Activated naive CD4-positive, alpha-beta T cell treated with anti-CD3 and anti-CD28 coated beads for 36 hours (primary cell): ENCODE measurements around the gene CCDC88A. TPM values are rescaled to one million over a fixed set of nuclear protein-coding genes. Genes with fewer than 3 reads are reported as not detected.
"Not testable (repeated sequence)": the region's sequence is repeated elsewhere in the genome, so short reads cannot be mapped to it uniquely, and the experiment has no call there.

Experiments used
- CTCF ChIA-PET: fragments of 350-600 bp; sonication (Branson Sonifier 250); formaldehyde crosslinking; loops from one replicate; lab custom pipeline; 2021; ENCODE audit warnings: antibody characterized with exemption; lab: Charles Lee
- DNase-seq: peaks from one replicate; pipeline ENCODE4 v3.0.0-alpha.2; 2020
- H3K27ac Mint-ChIP-seq: one replicate; pipeline ENCODE4 v1.8.0; 2021; ENCODE audit warnings: mild to moderate bottlenecking, mixed read lengths
- H3K27me3 Mint-ChIP-seq: one replicate; pipeline ENCODE4 v1.8.0; 2021; ENCODE audit warnings: low read depth, mixed read lengths
- H3K36me3 Mint-ChIP-seq: one replicate; pipeline ENCODE4 v1.8.0; 2021; ENCODE audit warnings: low read depth, mixed read lengths
- H3K4me1 Mint-ChIP-seq: one replicate; pipeline ENCODE4 v1.8.0; 2021; ENCODE audit warnings: low read depth, mixed read lengths
- H3K4me3 Mint-ChIP-seq: one replicate; pipeline ENCODE4 v1.8.0; 2021; ENCODE audit warnings: mild to moderate bottlenecking, moderate library complexity, mixed read lengths
- H3K9me3 Mint-ChIP-seq: one replicate; pipeline ENCODE4 v1.8.0; 2021; ENCODE audit warnings: mixed read lengths
- intact Hi-C: fragments of 100-400 bp; cut with micrococcal nuclease; formaldehyde crosslinking; loops from one replicate; pipeline ENCODE4 v1.15.1; 2023
- total RNA-seq, 2 experiments: library from RNA; stranded (reverse); gene quantifications; one replicate each; pipeline ENCODE4 v1.2.3, GENCODE V29; 2021

The CCDC88A gene
- total RNA-seq, 2 experiments from 2014 or later, result 9.7 to 10.7 TPM

GRCh38 chr2:55361465-55362189 lies 58.0 kb downstream of the CCDC88A start:
- DNase-seq, result no peak
- H3K27ac Mint-ChIP-seq, result no peak overlapping the region
- H3K27me3 Mint-ChIP-seq, result no peaks in the 10 kb centered on the region
- no peaks in the 10 kb centered on the region for H3K9me3 Mint-ChIP-seq
- CTCF ChIA-PET, result interaction anchor here (1.2 kb wide), 1 partner anchor 143 kb away, joined by 3 read pairs; no protein-coding TSS in a partner anchor
- no peaks in the 10 kb centered on the region for H3K36me3 Mint-ChIP-seq
- no peak overlapping the region for H3K4me3 Mint-ChIP-seq
- H3K4me1 Mint-ChIP-seq, result no peaks in the 10 kb centered on the region
- intact Hi-C loops, result no loop called here

DNA sequence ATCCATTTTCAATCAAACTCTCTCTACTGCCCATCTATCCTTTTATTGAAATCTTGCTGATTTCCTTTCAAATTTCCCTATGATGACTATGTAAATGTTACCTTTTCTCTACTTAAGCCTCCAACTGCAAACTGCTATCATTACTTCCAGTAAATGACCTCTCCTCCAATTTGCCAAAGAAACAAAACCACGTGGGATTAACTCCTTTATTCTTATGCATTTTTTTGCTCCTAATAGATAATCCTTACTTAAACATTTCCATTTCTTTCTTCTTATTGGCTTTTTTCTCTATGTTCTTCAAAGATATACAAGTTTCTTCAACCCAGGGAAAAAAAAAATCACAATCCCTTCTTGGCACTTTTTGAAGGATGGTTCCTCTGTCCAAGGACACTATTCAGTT lies 61.2 kb downstream of the CCDC88A start:
- Mint-ChIP-seq H3K9me3 (no peaks in the 10 kb centered on the region), H3K4me1 (no peaks in the 10 kb centered on the region), H3K36me3 (no peaks in the 10 kb centered on the region), H3K27me3 (no peaks in the 10 kb centered on the region), H3K4me3 (no peak overlapping the region), H3K27ac (no peak overlapping the region)
- intact Hi-C loops, result no loop called here
- no peak for DNase-seq
- CTCF ChIA-PET, result no interaction called here

DNA sequence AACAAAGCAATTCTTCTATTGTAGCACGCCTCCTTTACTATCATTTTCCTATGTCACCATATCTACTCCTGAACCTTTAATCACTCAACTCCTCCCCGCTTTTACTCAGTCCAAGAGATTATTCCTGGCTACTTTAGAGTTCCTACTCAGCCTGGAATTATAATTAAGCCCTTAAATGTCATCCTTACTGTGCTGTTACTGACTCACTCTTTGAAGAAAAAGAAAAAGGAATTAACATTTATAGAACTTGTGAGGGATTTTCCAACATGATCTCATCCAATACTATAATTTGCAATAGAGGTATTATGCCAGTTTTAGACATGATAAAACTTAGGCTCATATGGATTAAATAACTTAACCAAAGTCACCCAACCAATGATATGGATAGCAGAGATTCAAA lies 61.7 kb downstream of the CCDC88A start:
- intact Hi-C loops, result no loop called here
- H3K36me3 Mint-ChIP-seq, result no peaks in the 10 kb centered on the region
- no peaks in the 10 kb centered on the region for H3K9me3 Mint-ChIP-seq
- no peak overlapping the region for H3K27ac Mint-ChIP-seq
- CTCF ChIA-PET, result no interaction called here
- H3K27me3 Mint-ChIP-seq, result no peaks in the 10 kb centered on the region
- H3K4me3 Mint-ChIP-seq, result no peak overlapping the region
- no peaks in the 10 kb centered on the region for H3K4me1 Mint-ChIP-seq
- no peak for DNase-seq

DNA sequence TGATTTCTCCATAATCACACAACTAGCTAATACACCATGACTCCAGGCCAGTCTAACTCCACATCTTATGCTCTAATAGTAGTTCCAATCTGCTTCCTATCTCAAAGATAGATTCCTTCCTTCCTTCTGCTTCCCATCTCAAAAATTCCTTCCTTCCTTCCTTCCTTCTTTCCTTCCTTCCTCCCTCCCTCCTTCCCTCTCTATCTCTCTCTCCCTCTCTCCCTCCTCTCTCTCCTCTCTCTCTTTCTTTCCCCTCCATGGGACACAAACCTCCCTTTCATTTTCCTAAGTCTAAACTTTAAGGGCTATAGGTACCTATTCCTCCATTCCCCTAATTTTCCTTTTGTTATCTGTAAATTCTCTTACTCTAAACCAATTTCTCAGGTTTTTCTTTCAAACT lies 62.5 kb downstream of the CCDC88A start:
- Mint-ChIP-seq H3K27me3 (no peaks in the 10 kb centered on the region), H3K4me3 (no peak overlapping the region), H3K36me3 (no peaks in the 10 kb centered on the region), H3K27ac (no peak overlapping the region), H3K9me3 (no peaks in the 10 kb centered on the region), H3K4me1 (no peaks in the 10 kb centered on the region)
- CTCF ChIA-PET, result no interaction called here
- intact Hi-C loops, result no loop called here
- DNase-seq, result no peak

GRCh38 chr2:55356136-55356535 lies 63.5 kb downstream of the CCDC88A start:
- intact Hi-C loops, H3K4me3 Mint-ChIP-seq, H3K27me3 Mint-ChIP-seq, H3K9me3 Mint-ChIP-seq, CTCF ChIA-PET, H3K4me1 Mint-ChIP-seq, H3K36me3 Mint-ChIP-seq, DNase-seq, H3K27ac Mint-ChIP-seq: not testable (repeated sequence)

- CTCF ChIA-PET, result interaction anchor here (0.7 kb wide), 1 partner anchor 395 kb away, joined by 4 read pairs; no protein-coding TSS in a partner anchor
- intact Hi-C loops, result no loop called here
- Mint-ChIP-seq H3K27me3 (no peaks in the 10 kb centered on the region), H3K4me3 (no peak overlapping the region), H3K9me3 (no peaks in the 10 kb centered on the region), H3K36me3 (no peaks in the 10 kb centered on the region), H3K27ac (no peak overlapping the region), H3K4me1 (no peaks in the 10 kb centered on the region)
- DNase-seq, result no peak
Observed at GRCh38 chr2:55355451-55355850, 64.2 kb downstream of the CCDC88A start.

DNA sequence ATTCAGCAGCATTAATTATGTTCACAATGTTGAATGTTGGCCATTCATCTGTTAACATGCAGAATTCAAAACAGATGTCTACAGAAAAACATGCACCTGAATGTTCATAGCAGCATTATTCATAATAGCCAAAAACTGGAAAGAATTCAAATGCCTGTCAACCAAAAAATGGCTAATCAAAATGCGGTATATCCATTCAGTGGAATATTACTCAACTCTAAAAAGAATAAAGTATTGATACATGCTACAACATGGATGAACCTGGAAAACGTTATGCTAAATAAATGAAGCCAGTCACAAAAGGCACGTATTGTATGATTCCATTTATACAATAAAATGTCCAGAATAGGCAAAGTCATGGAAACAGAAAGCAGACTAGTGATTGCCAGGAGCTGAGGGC lies 68.0 kb downstream of the CCDC88A start:
- H3K4me1 Mint-ChIP-seq, result no peaks in the 10 kb centered on the region

DNA sequence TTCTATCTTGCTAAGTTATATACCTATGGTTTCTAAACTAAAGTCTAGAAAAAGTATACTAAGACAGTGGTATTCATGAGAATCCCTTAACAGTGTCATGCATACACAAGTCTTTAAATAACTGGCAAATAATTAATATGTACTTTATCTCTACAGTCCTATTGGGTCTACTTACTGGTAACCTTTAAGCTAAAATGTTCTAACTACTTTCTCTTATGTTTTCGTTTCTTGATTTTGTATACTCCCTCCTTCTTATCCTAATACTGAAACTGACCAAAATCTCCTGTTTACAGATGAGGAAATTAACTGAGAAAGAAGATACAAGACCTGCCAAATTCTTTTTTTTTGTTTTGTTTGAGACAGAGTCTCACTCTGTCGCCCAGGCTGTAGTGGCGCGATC lies 74.6 kb downstream of the CCDC88A start:
- peaks cover 2% of the 10 kb centered on the region for H3K36me3 Mint-ChIP-seq
- H3K4me3 Mint-ChIP-seq, result no peak overlapping the region
- H3K27me3 Mint-ChIP-seq, result no peaks in the 10 kb centered on the region
- no peaks in the 10 kb centered on the region for H3K9me3 Mint-ChIP-seq
- no peak for DNase-seq
- no peak overlapping the region for H3K27ac Mint-ChIP-seq
- no peaks in the 10 kb centered on the region for H3K4me1 Mint-ChIP-seq
- CTCF ChIA-PET, result no interaction called here
- intact Hi-C loops, result no loop called here

More for the DNA sequence above, 68.0 kb downstream of the CCDC88A start:
- H3K27me3 Mint-ChIP-seq, result no peaks in the 10 kb centered on the region
- H3K36me3 Mint-ChIP-seq, result no peaks in the 10 kb centered on the region
- CTCF ChIA-PET, result no interaction called here
- DNase-seq, result no peak
- no peaks in the 10 kb centered on the region for H3K9me3 Mint-ChIP-seq
- H3K4me3 Mint-ChIP-seq, result no peak overlapping the region
- no peak overlapping the region for H3K27ac Mint-ChIP-seq
- intact Hi-C loops, result no loop called here

- intact Hi-C loops, result no loop called here
- DNase-seq, result no peak
- no peaks in the 10 kb centered on the region for H3K4me1 Mint-ChIP-seq
- H3K9me3 Mint-ChIP-seq, result no peaks in the 10 kb centered on the region
- no peaks in the 10 kb centered on the region for H3K27me3 Mint-ChIP-seq
- peaks cover 2% of the 10 kb centered on the region for H3K36me3 Mint-ChIP-seq
- H3K27ac Mint-ChIP-seq, result no peak overlapping the region
- CTCF ChIA-PET, result interaction anchor here (0.6 kb wide), 1 partner anchor 91 kb away, joined by 4 read pairs; no protein-coding TSS in a partner anchor
- H3K4me3 Mint-ChIP-seq, result no peak overlapping the region
Observed at GRCh38 chr2:55338268-55338667, 81.4 kb downstream of the CCDC88A start.

DNA sequence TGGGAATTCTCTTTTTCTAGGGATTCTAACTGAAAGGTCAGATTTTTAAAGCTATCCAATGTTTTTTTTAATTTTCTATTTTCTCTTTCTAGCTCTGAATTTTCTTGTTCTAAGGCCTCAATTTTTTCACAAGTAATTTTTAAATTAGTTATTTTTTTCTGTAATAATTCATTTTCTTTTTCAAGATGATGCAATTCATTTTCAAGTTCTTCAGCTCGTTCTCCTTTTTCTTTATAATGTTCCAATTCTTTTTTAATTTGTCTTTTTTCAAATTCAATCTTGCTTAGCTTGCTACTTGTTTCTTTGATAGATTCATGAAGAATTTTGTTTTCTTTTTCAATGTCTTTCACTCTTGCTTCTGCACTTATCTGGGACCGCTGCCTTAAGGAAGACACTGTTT lies 84.9 kb downstream of the CCDC88A start:
- H3K4me1 Mint-ChIP-seq, result no peaks in the 10 kb centered on the region
- H3K27ac Mint-ChIP-seq, result no peak overlapping the region
- H3K36me3 Mint-ChIP-seq, result peaks cover 2% of the 10 kb centered on the region
- intact Hi-C loops, result no loop called here
- no peak overlapping the region for H3K4me3 Mint-ChIP-seq
- no peak for DNase-seq
- no peaks in the 10 kb centered on the region for H3K27me3 Mint-ChIP-seq
- CTCF ChIA-PET, result interaction anchor here (1.2 kb wide), 1 partner anchor 29 kb away, joined by 3 read pairs; no protein-coding TSS in a partner anchor
- no peaks in the 10 kb centered on the region for H3K9me3 Mint-ChIP-seq

- peaks cover 3% of the 10 kb centered on the region for H3K9me3 Mint-ChIP-seq
- peaks cover 9% of the 10 kb centered on the region for H3K36me3 Mint-ChIP-seq
- no peak overlapping the region for H3K4me3 Mint-ChIP-seq
- CTCF ChIA-PET, result no interaction called here
- intact Hi-C loops, result no loop called here
- H3K27ac Mint-ChIP-seq, result no peak overlapping the region
- DNase-seq, result no peak
- no peaks in the 10 kb centered on the region for H3K4me1 Mint-ChIP-seq
- H3K27me3 Mint-ChIP-seq, result no peaks in the 10 kb centered on the region
Observed at GRCh38 chr2:55330541-55331297, 88.9 kb downstream of the CCDC88A start.

- intact Hi-C loops, result no loop called here
- Mint-ChIP-seq H3K27me3 (no peaks in the 10 kb centered on the region), H3K36me3 (peaks cover 6% of the 10 kb centered on the region), H3K27ac (no peak overlapping the region), H3K4me1 (no peaks in the 10 kb centered on the region), H3K4me3 (no peak overlapping the region), H3K9me3 (peaks cover 3% of the 10 kb centered on the region)
- DNase-seq, result no peak
- CTCF ChIA-PET, result no interaction called here
Observed at GRCh38 chr2:55327470-55328230, 92.0 kb downstream of the CCDC88A start.
